Thoracic aorta (tissue), 2 donors: ENCODE results near the gene SDHAF4. TPM values are rescaled to one million over a fixed set of nuclear protein-coding genes. Genes with fewer than 3 reads are reported as not detected.

ENCODE experiments used
- ATAC-seq: fragments of 150-250 bp; one replicate; pipeline ENCODE4 v1.8.0; 2017; ENCODE audit warnings: low read depth; ENCODE audit not compliant: insufficient number of reproducible peaks, low FRiP score
- DNase-seq: peaks from one replicate; pipeline ENCODE4 v3.0.0-alpha.2; 2020; ENCODE audit warnings: low spot score
- H3K27ac ChIP-seq, 2 donors: fragments of 200-600 bp; sonication (generic); 1 replicate in 1 of 2; 2 replicates in 1 of 2; pipeline ENCODE4 v1.5.1; 2016; ENCODE audit warnings: mild to moderate bottlenecking in 2 of 2, moderate library complexity in 2 of 2
- H3K27me3 ChIP-seq: fragments of 200-600 bp; sonication (generic); replicated peaks from 2 replicates; pipeline ENCODE4 v1.6.0; 2016; ENCODE audit warnings: mild to moderate bottlenecking; ENCODE audit not compliant: insufficient read depth
- H3K36me3 ChIP-seq: fragments of 200-600 bp; sonication (generic); one replicate; pipeline ENCODE4 v1.5.1; 2016
- H3K4me1 ChIP-seq, 2 donors: fragments of 200-600 bp; sonication (generic); 1 replicate in 1 of 2; 2 replicates in 1 of 2; pipeline versions ENCODE4 v1.5.1 to v1.6.0; 2016; ENCODE audit warnings: low read depth in 2 of 2, mild to moderate bottlenecking in 1 of 2; ENCODE audit not compliant: control insufficient read depth in 1 of 2
- H3K4me3 ChIP-seq: fragments of 200-600 bp; sonication (generic); 2 replicates; pipeline ENCODE4 v1.5.1; 2016; ENCODE audit warnings: mild to moderate bottlenecking
- H3K9me3 ChIP-seq: fragments of 200-600 bp; sonication (generic); 2 replicates; pipeline ENCODE4 v1.5.1; 2016
- CTCF ChIP-seq: fragments of 200-600 bp; sonication (generic); IDR thresholded peaks from one replicate; pipeline ENCODE4 v1.5.1; 2019; ENCODE audit warnings: antibody characterized with exemption
- total RNA-seq, 2 donors: library from RNA; depleted of rRNA; stranded (reverse); fragments of >200 nt; gene quantifications; one replicate each; pipeline versions ENCODE4 v1.1.0 to v1.2.3, GENCODE V29; 2016

The SDHAF4 gene
- total RNA-seq, 2 donors from 2014 or later: 1.1 TPM; not detected in 1

DNA sequence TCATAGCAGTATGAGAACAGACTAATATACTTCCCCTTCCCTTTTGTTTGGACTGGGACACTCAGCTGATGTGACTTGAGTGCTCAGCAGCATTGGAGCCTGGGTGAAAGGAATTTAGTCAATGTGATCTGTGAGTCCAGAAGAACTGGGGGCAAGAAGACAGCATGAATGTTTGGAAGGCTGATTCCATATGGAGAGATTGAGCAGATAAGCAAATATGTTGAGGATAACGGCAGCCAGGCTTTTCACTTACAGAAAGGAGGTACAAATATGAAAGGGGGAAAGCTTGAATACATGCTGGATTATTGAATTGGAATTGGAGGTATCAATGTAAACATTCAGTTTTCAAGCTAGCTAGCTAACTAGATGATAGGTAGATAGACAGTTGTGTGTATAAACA lies 63.2 kb downstream of the SDHAF4 start:
- H3K36me3 ChIP-seq: no peaks in the 10 kb centered on the region
- H3K27me3 ChIP-seq: no peaks in the 10 kb centered on the region
- H3K9me3 ChIP-seq: no peaks in the 10 kb centered on the region
- no peak overlapping the region for H3K4me3 ChIP-seq
- ATAC-seq (no peak), DNase-seq (no peak)
- no peak for TF ChIP-seq CTCF
- no peaks in the 10 kb centered on the region for H3K4me1 ChIP-seq
- no peak overlapping the region for H3K27ac ChIP-seq

- ATAC-seq: no peak
- no peaks in the 10 kb centered on the region for H3K36me3 ChIP-seq
- H3K4me1 ChIP-seq: no peaks in the 10 kb centered on the region
- no peak overlapping the region for H3K4me3 ChIP-seq
- TF ChIP-seq CTCF: no peak
- no peaks in the 10 kb centered on the region for H3K9me3 ChIP-seq
- H3K27ac ChIP-seq: no peak overlapping the region
- DNase-seq: no peak
- H3K27me3 ChIP-seq: no peaks in the 10 kb centered on the region
Observed at GRCh38 chr6:70633870-70634269, 67.1 kb downstream of the SDHAF4 start.

DNA sequence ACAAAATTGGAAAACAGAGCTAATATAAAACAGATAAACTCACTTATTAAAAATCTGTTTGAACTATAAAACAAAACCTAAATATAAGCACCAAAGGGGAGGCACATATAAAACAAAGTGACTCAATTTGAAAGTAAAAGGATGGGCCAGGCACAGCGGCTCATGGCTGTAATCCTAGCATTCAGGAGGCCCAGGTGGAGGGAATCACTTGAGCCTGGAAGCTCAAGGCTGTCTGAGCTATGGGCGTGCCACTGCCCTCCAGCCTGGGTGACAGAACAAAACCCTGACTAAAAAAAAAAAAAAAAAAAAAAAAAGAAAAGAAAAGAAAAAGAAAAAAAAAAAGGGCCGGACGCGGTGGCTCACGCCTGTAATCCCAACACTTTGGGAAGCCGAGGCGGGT lies 69.9 kb downstream of the SDHAF4 start:
- H3K4me3 ChIP-seq: no peak overlapping the region
- no peaks in the 10 kb centered on the region for H3K4me1 ChIP-seq
- H3K27ac ChIP-seq: no peak overlapping the region
- no peaks in the 10 kb centered on the region for H3K27me3 ChIP-seq
- H3K36me3 ChIP-seq: no peaks in the 10 kb centered on the region
- no peak for ATAC-seq
- TF ChIP-seq CTCF: no peak
- no peaks in the 10 kb centered on the region for H3K9me3 ChIP-seq
- DNase-seq: no peak

DNA sequence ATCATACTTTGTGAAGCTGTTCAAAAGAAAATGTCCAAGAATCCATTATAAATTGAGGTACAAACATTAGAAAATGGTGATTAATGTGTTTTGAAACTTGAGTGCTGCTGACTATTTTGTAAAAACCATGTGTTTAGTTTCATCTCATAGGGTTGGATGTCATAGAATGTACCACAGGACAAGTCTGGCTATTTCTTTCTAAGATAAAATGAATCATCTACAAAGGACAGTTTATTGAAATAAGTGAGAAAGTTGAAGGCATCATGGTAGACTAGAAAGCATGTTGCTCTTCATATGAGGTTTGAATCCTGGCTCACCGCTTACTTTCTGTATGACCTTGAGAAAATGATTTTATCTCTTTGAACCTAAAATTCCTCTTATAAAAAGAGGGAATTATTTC lies 71.7 kb downstream of the SDHAF4 start:
- Histone ChIP-seq H3K27ac (no peak overlapping the region), H3K9me3 (no peaks in the 10 kb centered on the region), H3K4me1 (no peaks in the 10 kb centered on the region), H3K36me3 (no peaks in the 10 kb centered on the region), H3K4me3 (no peak overlapping the region), H3K27me3 (no peaks in the 10 kb centered on the region)
- DNase-seq (no peak), ATAC-seq (no peak)
- TF ChIP-seq CTCF: no peak

Other genes starting within 250 kb of the SDHAF4 start
- gene FAM135A, start 153.4 kb upstream of the SDHAF4 start, total RNA-seq: 10 to 100 TPM; 28.0 to 40.3 TPM
- 10 to 100 TPM; 13.7 to 26.0 TPM for gene SMAP1, start 101.0 kb downstream of the SDHAF4 start, total RNA-seq